Stimulated activated CD8-positive, alpha-beta memory T cell treated with anti-CD3 and anti-CD28 coated beads, Interleukin-15, amount 100 ng/mL, for 48 hours (primary cell): ENCODE measurements around the gene TMEM190.
A peak's percentile ranks its signal among the peaks of the same experiment; 100 is the strongest.
"Not testable (repeated sequence)": the region's sequence is repeated elsewhere in the genome, so short reads cannot be mapped to it uniquely, and the experiment has no call there.

ENCODE experiments used
- DNase-seq, 2 donors: peaks; one replicate each; pipeline ENCODE4 v3.0.0-alpha.2; 2020; ENCODE audit warnings: low read depth in 2 of 2

TMEM190 gene

DNA sequence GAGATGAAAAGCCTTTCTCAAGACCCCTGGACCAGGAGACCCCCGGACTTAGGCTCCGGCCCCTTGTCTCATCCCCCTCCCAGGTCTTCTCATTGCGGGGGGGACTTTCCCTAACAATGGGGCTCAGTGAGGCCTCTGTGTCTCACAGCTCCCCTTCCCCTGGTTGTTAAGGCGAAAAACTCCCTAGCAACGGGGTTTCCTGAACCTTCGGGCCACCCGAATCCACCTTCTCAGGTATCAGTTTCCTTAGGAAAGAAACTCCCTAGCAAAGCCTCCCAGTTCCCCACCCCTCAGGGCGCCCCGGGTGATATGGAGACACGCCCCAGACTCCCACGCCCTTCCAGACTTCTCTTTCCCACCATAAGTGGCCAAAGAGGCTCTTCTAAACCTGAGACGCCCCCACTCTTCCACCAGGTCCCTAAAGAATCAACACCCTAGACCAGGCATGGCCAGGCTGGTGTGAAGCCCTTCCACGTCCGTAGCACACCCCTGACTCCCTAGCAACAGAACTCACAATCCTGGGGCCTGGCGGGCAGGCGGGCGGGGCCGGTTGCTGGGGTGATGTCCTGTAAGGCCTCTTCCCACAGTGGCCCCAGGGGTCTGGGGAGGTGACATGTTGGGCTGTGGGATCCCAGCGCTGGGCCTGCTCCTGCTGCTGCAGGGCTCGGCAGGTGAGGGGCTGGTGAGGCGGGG, at the start of gene TMEM190:
TSS of gene TMEM190 (plus strand) at position 586 of the 693 bp plus-strand sequence. CDS start at position 614, 28 bp downstream.
- no peak for DNase-seq

DNA sequence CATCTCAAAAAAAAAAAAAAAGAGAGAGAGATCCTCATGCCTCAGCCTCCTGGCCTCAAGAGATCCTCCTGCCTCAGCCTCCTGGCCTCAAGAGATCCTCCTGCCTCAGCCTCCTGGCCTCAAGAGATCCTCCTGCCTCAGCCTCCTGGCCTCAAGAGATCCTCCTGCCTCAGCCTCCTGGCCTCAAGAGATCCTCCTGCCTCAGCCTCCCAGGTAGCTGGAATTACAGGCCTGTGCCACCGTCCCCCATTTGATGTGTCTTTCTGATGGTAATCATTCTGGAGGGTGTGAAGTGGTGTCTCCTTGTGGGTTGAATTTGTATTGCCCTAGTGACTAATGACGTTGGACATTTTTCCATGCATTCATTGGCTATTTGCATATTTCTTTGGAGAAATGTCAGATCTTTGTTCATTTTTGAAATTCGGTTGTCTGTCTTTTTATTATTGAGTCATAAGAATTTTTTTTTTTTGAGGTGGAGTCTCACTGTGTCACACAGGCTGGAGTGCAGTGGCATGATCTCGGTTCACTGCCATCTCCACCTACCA, 47.8 kb upstream of the TMEM190 start:
- DNase-seq: not testable (repeated sequence)

DNA sequence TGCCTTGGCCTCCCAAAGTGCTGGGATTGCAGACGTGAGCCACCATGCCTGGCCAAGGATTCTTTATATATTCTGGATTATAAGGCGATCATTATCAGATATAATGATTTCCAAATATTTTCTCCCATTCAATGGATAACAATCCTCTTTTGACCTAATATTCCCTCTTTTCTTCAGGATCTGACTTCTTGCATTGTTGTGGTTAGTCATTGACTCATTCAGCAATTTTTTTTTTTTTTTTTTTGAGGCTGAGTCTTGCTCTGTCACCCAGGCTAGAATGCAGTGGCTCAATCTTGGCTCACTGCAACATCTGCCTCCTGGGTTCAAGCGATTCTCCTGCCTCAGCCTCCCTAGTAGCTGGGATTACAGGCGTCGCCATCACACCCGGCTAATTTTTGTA, 46.8 kb upstream of the TMEM190 start:
- DNase-seq: not testable (repeated sequence)

DNA sequence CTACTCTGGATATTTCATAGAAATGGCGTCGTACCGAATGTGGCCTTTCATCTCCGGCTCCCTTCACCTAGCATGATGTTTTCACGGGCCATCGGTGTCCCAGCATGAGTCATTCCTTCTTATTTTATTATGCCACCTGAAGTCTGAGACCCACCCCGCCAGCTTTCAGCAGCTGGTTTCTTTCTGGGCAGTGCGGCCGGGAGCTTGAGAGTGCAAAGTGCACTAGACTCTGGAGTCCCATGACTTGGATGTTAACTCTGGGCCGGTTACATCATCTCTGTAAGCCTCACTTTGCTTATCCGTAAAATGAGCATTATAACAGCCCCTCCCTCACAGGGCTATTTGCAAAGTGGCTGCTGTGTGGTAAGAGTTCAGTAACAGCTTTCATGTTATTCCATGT, 42.8 kb upstream of the TMEM190 start:
- no peak for DNase-seq

DNA sequence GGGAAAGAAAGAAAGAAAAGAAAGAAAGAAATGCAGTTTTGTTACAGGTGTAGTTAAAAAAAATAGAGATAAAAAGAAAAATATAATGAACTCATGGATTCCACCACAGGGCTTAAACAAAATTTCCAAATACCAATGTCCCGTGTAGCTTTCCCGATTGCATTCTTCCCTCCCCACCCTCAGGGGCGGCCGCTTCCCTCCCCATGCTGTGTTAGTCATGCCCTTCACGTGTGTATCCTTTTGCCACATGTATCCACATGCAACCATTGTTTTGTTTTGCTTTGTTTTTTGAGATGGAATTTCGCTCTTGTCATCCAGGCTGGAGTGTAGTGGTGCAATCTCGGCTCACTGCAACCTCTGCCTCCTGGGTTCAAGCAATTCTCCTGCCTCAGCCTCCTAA, 40.5 kb upstream of the TMEM190 start:
- DNase-seq: no peak

DNA sequence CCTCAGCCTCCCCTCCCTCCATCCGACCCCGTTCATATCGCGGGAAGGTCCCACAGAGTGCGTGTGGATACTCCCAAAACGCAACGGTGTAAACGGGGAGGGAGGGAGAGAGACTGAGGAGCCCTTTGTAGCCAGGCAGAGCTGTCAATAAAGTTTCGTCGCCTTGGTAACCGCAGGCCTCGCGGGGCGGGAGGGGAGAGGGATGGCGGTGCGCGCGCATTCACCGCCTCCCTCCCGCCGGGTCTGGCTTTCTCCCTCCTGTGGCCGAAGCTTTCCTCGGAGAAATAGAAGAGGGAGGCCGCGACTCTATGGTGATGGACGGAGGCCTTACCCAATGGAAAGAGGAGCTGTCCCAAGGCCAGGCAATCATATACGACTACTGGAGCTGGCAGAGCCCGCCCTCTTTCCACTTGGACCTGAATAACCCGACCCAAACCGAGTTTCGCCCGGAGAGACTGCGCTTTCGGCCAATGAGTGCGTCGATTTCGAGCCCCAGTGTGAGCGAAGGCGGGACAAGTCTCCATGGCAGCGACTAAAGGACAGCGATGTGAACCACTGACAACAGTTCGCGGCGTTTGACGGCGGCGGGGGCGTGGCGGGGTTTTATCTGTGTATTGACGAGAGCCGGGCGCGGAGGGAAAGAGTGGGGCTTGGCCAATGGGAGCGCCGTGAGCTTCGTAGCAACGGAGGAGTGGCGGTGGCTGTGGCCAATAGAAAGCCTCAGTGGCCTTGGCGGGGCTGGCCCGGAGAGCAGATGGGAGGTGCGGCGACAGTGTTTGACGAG, 37.3 kb upstream of the TMEM190 start, which contains the start of gene KMT5C:
TSS of gene KMT5C (plus strand) at position 772 of the 784 bp plus-strand sequence. CDS start 2,061 bp downstream, outside the sequence.
- DNase-seq: peak; percentile 100

DNA sequence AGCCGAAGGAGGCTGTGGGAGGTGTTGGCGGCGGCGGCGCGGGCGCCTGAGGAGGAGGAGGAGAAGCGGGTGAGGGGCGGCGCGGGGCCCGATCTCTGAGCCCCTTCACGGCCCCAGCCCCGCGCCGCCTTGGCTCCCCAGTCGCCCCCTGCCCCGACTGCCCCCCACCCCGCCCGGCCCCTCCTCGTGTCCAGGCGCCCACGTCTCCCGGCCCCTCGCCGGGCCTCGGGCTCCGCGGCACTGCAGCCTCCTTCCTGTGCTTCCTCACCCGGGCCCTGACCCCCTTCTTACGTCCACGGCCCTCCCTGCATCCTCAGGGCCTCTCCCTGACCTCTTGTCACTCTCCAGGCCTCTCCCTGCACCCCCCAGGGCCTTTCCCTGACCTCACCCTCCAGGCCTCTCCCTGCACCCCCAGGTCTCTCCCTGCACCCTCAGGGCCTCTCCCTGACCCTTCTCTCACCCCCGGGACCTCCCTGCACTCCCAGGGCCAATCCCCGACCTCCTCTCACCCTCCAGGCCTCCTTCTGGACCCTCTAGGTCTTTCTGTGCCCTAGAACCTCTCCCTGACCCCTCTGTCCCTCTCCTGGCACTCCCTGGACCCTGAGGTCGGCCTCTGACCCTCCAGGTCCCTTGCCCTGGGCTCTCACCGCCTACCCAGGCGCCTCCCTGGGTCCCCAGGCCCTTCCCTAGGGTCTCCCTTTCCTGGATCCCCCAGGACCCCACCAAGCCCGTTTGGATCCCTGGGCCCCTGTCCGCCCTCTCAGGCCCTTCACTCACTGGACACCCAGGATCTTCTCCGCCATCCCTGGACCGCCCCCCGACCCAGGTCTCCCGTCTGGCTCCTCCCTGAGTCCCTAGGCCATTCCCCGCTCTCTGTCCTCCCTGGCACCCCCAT, 36.5 kb upstream of the TMEM190 start:
- no peak for DNase-seq

DNA sequence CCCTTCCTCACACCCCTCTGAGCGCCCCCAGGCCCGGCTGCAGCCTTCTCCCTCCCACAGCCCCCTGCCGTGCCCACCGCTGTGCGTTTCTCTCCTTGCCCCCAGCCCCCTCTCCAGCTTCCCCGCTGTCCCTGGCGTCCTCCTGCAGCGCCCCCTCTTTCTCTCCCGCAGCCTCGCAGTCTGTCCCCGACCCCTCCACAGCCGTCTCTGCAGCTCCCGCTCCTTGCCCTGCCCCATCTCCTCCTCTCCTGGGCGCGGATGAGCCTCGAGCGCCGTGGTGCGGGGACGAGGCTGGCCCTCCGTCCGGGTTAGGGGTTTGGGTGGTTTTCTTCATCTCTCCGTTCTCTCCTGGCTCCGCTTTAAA, 35.9 kb upstream of the TMEM190 start:
- DNase-seq: no peak

DNA sequence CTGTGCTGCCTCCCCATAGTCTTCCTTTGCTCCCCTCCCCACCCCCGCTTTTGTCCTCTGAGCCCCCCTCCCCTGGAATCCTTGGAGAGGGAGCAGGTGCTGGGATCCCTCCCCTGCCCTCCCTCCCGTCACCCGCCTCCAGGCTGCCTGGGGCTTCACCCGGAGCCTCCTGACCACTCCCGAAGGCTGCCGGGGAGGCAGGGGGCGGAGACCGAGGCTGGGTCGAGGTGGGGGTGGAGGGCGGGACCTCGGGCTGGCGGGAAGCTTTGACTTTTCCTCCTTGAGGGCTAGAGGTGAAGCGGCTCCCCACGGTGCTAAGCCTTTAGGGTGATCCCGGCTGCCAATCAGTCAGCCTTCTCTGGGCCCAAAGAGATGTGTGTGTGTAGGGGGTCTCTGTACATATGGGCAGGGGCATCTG, 35.4 kb upstream of the TMEM190 start:
- peak; percentile 65 to 71 for DNase-seq

DNA sequence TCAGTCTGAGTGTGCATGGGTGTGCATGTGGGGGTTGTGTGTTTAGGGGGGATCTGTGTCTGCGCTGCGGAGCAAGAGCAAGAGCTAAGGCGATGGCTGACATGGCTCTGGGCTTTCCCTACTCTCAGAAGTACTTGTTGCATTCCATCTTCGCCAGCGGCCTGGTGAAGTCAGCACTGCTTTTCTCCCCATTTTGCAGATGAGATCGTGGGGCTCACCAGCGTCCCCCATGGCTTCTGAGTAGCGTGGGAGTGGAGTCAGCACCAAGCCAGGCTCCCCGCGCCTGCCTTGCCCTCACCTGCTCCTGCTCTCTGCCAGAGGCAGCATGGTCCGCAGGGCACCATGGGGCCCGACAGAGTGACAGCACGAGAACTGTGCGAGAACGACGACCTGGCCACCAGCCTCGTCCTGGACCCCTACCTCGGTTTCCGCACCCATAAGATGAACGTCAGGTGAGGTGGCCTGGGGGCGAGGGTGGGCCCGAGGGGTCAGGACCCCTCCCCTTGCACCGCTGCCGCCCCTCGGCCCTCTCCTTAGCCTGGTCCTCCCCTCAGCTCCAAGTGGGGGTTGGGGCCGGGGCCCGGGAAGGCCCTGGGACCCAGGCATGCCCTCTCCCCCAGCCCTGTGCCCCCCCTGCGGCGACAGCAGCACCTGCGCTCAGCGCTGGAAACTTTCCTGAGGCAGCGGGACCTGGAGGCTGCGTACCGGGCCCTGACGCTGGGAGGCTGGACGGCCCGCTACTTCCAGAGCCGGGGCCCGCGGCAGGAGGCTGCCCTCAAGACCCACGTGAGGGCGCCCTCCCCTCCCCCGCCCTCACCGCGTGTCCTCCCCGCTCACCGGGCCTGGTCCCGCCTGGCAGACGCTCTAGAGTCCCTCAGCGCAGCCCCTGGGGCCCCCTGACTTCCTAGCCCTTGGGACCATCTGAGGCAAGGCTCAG, 34.8 kb upstream of the TMEM190 start:
- no peak for DNase-seq

DNA sequence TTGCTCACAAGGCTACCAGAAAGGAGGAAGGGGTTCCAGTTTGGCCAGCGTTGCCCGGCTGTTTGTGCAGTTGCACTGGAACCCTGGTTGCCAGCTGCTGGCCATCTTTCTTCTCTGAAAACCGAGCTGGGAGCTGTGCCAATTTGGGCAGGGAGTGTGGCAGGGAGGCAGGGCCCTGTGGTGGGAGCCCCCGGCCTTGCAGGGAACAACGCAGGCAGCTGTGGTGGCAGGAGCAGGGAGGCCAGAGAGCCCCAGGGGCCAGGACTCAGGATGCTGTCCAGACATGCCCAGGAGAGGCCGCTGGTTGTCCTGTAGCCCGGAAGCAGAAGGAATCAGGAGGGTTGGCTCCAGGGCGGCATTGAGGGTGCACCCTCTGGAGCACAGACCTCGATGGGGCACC, 32.2 kb upstream of the TMEM190 start:
- DNase-seq: no peak

DNA sequence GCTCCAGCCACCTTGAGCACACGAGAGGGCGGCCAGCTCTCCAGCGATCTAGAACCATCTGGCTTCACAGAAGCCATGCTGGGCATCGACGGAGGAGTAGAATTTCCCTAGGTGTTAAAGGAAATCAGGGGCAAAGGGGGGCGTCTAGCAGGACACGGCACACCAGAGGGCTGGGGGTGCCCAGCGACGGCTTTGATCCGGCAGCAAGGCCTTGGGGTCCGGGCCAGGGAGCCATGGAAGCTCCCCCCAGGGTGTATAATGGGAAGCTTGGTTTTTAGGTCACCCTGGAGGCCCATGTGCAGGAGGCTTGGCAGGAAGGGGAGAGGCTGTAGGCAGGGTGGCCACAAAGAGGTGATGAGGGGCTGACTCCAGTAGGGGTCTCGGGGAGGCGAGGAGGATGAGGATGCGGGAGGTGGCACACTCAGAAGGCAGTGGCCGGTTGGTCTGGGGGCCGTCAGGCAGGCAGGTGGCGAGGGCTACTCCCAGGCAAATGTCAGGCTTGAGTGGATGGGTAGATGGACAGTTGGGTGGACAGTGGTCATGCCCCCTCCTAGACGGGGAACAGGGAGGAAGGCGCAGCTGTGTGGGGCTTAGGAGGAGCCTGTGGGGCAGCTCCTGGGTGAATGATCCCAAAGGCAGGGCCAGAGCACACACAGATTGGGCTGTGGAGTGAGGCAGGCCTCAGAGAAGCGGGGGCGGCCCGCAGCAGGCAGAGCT, 31.4 kb upstream of the TMEM190 start:
- no peak for DNase-seq

DNA sequence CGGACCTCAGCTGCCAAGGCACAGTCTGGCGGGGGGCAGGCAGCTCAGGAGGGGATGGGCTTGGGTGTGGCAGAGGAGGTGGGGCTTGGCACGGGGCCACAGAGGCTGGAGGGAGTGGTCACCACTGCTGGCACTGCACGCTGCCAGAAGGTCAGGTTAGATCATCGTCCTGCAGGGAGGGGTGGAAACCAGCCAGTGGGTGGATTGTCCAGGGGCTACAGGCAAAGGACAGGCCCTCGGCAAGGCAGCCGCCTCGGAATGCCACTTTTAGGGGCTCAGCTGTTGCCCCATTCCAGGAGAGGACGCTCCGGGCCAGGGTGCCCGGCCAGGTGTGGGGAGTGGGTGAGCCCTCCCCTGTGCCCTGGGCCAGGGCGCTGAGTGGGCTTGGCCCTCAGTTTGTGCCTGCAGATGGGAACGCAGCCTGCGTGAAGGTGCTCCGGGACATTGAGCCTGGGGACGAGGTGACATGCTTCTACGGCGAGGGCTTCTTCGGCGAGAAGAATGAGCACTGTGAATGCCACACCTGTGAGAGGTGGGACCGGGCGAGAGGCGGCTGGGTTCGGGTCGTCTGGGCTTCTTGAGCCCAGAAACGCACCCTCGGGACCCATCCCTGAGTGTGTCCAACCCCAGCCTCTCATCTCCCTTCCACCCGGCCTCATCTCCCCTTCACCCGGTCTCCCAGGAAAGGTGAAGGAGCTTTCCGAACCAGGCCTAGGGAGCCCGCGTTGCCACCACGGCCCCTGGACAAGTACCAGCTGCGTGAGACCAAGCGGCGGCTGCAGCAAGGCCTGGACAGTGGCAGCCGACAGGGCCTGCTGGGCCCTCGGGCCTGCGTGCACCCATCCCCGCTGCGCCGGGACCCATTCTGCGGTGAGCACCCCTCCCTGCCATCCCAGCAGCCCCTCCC, 30.6 kb upstream of the TMEM190 start:
- DNase-seq: no peak

DNA sequence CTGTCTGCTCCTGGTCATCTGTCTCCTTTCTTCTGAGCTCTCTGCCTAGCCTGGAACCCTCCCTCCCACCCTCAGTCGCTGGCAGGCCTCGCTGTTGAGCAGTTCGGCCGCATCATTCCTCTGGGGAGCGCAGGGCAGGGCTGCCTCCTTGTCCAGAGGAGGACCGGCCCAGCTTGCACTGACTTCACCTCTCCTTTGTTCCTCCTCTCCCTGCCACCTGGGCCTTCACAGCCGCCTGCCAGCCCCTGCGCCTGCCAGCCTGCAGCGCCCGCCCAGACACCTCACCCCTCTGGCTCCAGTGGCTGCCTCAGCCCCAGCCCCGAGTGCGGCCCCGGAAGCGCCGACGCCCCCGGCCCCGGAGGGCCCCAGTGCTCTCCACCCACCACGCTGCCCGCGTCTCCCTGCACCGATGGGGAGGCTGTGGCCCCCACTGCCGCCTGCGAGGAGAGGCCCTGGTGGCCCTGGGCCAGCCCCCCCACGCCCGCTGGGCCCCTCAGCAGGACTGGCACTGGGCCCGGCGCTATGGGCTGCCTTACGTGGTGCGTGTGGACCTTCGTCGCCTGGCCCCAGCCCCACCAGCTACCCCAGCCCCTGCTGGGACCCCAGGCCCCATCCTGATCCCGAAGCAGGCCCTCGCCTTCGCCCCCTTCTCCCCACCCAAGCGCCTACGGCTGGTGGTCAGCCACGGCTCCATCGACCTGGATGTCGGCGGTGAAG, 29.7 kb upstream of the TMEM190 start:
- DNase-seq: no peak

DNA sequence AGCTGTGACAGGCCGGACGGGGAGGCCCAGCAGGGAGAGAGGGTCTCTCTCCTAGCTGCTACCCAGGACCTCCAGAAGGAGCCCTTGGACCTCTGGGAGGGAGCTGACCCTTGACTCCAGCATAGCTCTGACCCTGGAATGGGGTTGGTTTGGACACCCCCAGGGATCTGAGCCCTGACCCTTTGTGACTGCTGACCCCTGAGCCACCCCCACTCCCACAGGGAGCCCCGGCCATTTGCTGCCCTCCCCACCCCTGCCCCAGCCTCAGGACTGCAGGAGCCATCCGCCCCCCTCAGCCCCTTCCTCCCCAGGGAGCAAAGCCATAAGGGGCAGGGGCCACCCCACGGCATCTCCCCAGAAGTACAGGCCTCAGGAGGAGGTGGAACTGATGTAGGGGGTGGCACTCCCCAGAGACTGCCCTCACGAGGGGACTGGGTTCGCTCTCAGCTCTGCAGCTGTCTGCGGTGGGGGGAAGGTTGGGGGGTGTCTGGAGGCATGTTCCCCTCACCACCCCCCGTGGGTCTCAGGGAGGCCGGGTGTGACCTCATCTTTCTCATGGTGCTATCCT, 29.1 kb upstream of the TMEM190 start:
- DNase-seq: no peak

DNA sequence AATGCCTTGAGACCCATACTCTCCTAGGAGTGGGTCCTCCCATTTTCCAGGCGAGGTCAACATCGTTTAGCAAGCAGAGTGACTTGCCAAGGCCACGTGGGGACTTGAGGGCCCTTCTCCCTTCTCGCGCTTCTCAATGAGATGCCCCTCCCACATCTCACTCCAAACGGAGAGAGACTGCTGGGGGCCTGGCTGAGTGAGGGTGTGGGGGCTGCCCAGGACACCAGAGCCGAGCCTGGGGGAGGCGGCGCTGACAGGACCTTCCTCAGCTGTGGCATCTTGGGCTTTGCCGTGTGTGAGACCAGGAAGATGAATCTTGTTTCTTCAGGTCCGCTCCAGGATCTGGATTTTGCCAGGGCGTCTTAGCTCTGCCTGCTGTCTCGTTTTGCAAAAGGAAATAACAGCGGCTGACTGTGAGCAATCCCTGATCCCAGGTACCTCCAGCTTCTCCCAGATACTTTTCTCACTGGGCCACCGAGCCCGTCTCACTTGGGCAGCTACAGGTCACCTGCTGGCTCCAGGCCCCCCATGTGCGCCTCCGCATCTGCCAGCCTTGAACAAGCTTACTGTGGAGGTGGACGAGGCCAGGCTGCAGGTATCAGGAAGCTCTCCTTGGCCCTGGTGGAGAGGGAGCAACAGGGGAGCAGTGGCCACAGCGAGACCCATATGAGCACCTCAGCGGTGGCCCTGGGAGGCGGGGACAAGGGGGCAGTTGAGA, 28.1 kb upstream of the TMEM190 start:
- no peak for DNase-seq

DNA sequence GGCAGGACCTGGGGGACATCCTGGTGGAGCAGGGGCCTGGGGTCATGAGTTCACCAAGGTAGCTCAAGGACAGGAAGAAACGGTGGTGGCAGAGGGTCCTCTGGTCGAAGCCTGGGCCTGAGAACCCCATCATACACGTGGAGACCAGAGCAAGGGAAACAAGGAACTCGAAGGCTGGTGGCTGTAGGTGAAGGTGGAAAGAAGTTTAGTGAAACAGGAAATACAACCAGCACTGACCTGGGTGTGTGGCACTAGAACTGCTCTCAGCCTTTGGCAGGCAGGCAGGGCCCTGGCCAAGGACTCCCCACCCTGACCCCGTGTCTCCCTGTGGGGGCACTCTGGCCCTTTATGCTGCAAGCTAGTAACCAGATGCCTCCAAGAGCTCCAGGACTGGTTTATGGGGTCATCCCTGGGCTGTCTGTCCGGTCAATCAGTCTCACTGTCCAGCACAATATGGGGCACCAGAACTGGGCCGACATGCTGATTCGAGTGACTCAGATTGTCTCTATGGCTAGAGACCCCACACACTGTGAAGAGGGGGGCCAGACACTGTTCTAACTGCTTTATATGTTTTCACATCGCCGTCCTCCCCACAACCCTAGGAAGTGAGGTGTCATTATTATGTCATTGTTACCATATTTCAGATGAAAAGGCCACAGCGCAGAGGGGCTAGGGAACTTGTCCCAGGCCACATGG, 25.9 kb upstream of the TMEM190 start:
- no peak for DNase-seq
